AG09319 (cell line): ENCODE results near the gene IL17RE.

Source experiments
- DNase-seq: peaks from one replicate; pipeline ENCODE4 v3.0.0-alpha.2; 2010; ENCODE audit warnings: low read depth; ENCODE audit errors: extremely low read depth
- CTCF ChIP-seq: IDR thresholded peaks from 2 replicates; pipeline ENCODE4 v1.5.1; 2011; ENCODE audit warnings: low read depth, mild to moderate bottlenecking, inconsistent platforms, low read length, moderate library complexity

IL17RE gene

GRCh38 chr3:9884555-9885165 lies 18.0 kb upstream of the IL17RE start:
- no peak; the same call in 1 of the 2 replicates for TF ChIP-seq CTCF

GRCh38 chr3:9886328-9886727 lies 16.3 kb upstream of the IL17RE start:
- no peak for DNase-seq
- no peak for TF ChIP-seq CTCF

More at GRCh38 chr3:9884555-9885165, 18.0 kb upstream of the IL17RE start:
- no peak for DNase-seq

GRCh38 chr3:9887480-9887879 lies 15.2 kb upstream of the IL17RE start:
- DNase-seq = no peak
- TF ChIP-seq CTCF = no peak

- no peak for TF ChIP-seq CTCF
Observed at GRCh38 chr3:9888540-9888939, 14.1 kb upstream of the IL17RE start.

GRCh38 chr3:9889405-9889804 lies 13.2 kb upstream of the IL17RE start:
- TF ChIP-seq CTCF = no peak
- no peak for DNase-seq

More at GRCh38 chr3:9888540-9888939, 14.1 kb upstream of the IL17RE start:
- DNase-seq = no peak

- TF ChIP-seq CTCF = no peak
- DNase-seq = peak; percentile 68
Observed at GRCh38 chr3:9890249-9891071, 12.2 kb upstream of the IL17RE start, which contains the start of gene JAGN1. Gene JAGN1 (plus strand): TSS chr3:9890610. CDS start chr3:9890723, 113 bp downstream.

- no peak for TF ChIP-seq CTCF
- no peak for DNase-seq
Observed at GRCh38 chr3:9891072-9891622, 11.5 kb upstream of the IL17RE start.
